ENCODE results near the gene COL4A5. TPM values are rescaled to one million over a fixed set of nuclear protein-coding genes. Genes with fewer than 3 reads are reported as not detected.

The COL4A5 gene
- polyA plus RNA-seq, 2 donors, result 8.4 to 12.4 TPM

DNA sequence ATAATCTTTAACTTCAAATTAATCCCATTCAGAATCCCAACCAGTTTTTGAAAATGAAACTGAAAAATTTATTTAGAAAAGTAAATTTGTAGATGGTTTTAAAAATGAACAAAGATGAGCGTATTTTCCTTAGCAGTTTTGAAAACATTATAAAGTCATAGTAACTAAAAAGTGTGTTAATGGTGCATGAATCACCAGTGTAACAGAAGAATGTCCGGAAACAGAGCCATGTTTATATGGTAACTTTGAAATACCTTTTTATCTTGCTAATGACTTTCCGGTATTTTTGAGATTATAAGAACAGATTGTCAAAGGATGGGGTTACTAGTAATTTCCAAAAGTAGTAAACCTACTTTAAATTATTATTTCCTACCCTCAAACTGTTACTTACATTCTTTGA, 150.9 kb downstream of the COL4A5 start:
- Histone ChIP-seq H3K4me1 (ENCODE audit: control insufficient read depth in 2 of 2, insufficient read depth in 2 of 2, low read length in 1 of 2) (no peaks in the 10 kb centered on the region), H3K36me3 (ENCODE audit: control insufficient read depth in 2 of 2, insufficient read depth in 2 of 2, low read length in 1 of 2) (no peaks in the 10 kb centered on the region), H3K9me3 (ENCODE audit: control insufficient read depth in 2 of 2, insufficient read depth in 1 of 2, low read depth in 1 of 2, low read length in 1 of 2) (no peaks in the 10 kb centered on the region), H3K27me3 (ENCODE audit: control insufficient read depth in 1 of 2, insufficient read depth in 2 of 2, low read length in 2 of 2) (no peaks in the 10 kb centered on the region), H3K27ac (ENCODE audit: low read depth in 2 of 2, low read length in 1 of 2) (no peak overlapping the region), H3K4me3 (ENCODE audit: low read depth in 1 of 2, low read length in 2 of 2) (no peak overlapping the region)
- WGBS, 2 donors, result 79 to 84% methylated on average over 3 of the region's 3 CpGs

DNA sequence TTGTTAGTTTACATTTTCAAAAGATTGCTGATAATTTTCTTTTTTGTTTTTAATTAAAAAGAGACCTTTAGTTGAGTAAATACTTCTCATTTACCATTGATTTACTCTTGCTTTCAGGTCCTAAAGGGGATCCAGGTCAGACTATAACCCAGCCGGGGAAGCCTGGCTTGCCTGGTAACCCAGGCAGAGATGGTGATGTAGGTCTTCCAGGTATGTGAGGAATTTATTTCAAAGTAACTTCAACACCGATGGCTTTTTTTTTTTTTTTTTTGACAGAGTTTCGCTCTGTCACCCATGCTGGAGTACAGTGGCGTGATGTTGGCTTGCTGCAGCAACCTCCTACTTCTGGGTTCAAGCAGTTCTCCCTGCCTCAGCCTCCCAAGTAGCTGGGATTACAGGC, 161.6 kb downstream of the COL4A5 start:
- Histone ChIP-seq H3K27me3 (ENCODE audit: control insufficient read depth in 1 of 2, insufficient read depth in 2 of 2, low read length in 2 of 2) (no peaks in the 10 kb centered on the region), H3K27ac (ENCODE audit: low read depth in 2 of 2, low read length in 1 of 2) (no peak overlapping the region), H3K36me3 (ENCODE audit: control insufficient read depth in 2 of 2, insufficient read depth in 2 of 2, low read length in 1 of 2) (no peaks in the 10 kb centered on the region), H3K9me3 (ENCODE audit: control insufficient read depth in 2 of 2, insufficient read depth in 1 of 2, low read depth in 1 of 2, low read length in 1 of 2) (no peaks in the 10 kb centered on the region), H3K4me1 (ENCODE audit: control insufficient read depth in 2 of 2, insufficient read depth in 2 of 2, low read length in 1 of 2) (no peaks in the 10 kb centered on the region), H3K4me3 (ENCODE audit: low read depth in 1 of 2, low read length in 2 of 2) (no peak overlapping the region)
- 91% methylated on average over 4 of the region's 4 CpGs for WGBS, 2 donors

DNA sequence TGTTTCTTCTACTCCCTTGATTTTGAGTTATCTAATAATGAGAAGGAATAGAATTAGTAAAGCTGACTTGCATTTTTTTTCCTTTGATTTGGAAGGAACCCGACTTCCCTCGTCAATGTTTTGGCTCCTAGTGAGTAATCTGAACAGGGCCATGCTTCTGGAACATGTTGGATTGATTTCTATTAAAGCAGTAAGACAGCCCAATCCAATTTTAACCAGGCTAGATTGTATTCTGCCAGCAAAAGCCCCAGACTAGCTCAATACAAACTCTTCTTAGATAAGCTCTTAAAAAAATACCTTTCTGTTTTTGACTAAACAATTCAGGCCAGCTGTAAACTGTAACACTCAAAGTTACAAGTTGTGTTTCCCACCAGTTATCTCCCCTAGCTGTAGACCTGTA, 170.5 kb downstream of the COL4A5 start:
- Histone ChIP-seq H3K9me3 (ENCODE audit: control insufficient read depth in 2 of 2, insufficient read depth in 1 of 2, low read depth in 1 of 2, low read length in 1 of 2) (no peaks in the 10 kb centered on the region), H3K36me3 (ENCODE audit: control insufficient read depth in 2 of 2, insufficient read depth in 2 of 2, low read length in 1 of 2) (no peaks in the 10 kb centered on the region), H3K27me3 (ENCODE audit: control insufficient read depth in 1 of 2, insufficient read depth in 2 of 2, low read length in 2 of 2) (no peaks in the 10 kb centered on the region), H3K4me3 (ENCODE audit: low read depth in 1 of 2, low read length in 2 of 2) (no peak overlapping the region), H3K27ac (ENCODE audit: low read depth in 2 of 2, low read length in 1 of 2) (no peak overlapping the region), H3K4me1 (ENCODE audit: control insufficient read depth in 2 of 2, insufficient read depth in 2 of 2, low read length in 1 of 2) (no peaks in the 10 kb centered on the region)
- WGBS, 2 donors, result 43 to 77% methylated on average over 2 of the region's 2 CpGs

DNA sequence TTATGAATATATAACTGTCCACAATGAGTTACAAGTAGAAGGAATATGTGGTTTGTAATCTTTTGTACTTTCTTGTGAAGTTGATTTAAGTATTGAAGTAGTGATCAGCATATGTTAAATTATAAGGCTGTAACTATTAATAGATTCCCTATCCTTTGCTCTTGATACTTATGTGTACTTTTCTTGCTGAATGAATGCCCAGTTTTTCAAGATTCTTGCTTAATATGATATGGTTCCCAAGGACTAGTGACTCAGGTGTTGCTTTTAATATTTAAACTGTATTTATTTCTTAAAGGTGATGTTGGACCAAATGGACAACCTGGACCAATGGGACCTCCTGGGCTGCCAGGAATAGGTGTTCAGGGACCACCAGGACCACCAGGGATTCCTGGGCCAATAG, 175.0 kb downstream of the COL4A5 start:
- Histone ChIP-seq H3K27ac (ENCODE audit: low read depth in 2 of 2, low read length in 1 of 2) (no peak overlapping the region), H3K9me3 (ENCODE audit: control insufficient read depth in 2 of 2, insufficient read depth in 1 of 2, low read depth in 1 of 2, low read length in 1 of 2) (no peaks in the 10 kb centered on the region), H3K27me3 (ENCODE audit: control insufficient read depth in 1 of 2, insufficient read depth in 2 of 2, low read length in 2 of 2) (no peaks in the 10 kb centered on the region), H3K4me1 (ENCODE audit: control insufficient read depth in 2 of 2, insufficient read depth in 2 of 2, low read length in 1 of 2) (no peaks in the 10 kb centered on the region), H3K4me3 (ENCODE audit: low read depth in 1 of 2, low read length in 2 of 2) (no peak overlapping the region), H3K36me3 (ENCODE audit: control insufficient read depth in 2 of 2, insufficient read depth in 2 of 2, low read length in 1 of 2) (no peaks in the 10 kb centered on the region)

DNA sequence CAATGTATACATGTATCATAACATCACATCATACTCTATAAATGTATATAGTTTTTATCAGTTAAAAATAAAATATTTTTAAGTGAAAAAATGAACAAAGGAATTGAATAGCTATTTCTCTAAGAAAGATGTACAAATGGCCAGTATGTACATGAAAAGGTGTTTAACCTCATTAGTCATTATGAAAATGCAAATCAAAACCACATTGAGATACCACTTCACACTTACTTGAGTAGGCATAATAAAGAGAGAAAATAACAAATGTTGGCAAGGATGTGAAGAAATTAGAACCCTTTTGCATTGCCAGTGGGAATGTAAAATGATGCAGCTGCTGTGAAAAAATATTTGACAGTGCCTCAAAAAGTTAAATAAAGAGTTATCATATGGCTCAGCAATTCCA, 201.2 kb downstream of the COL4A5 start:
- H3K36me3 ChIP-seq (ENCODE audit: control insufficient read depth in 2 of 2, insufficient read depth in 2 of 2, low read length in 1 of 2), result no peaks in the 10 kb centered on the region
- H3K27ac ChIP-seq (ENCODE audit: low read depth in 2 of 2, low read length in 1 of 2), result no peak overlapping the region
- H3K9me3 ChIP-seq (ENCODE audit: control insufficient read depth in 2 of 2, insufficient read depth in 1 of 2, low read depth in 1 of 2, low read length in 1 of 2), result peaks cover 0 to 2% of the 10 kb centered on the region in 2 donors
- no peak overlapping the region for H3K4me3 ChIP-seq (ENCODE audit: low read depth in 1 of 2, low read length in 2 of 2)
- H3K4me1 ChIP-seq (ENCODE audit: control insufficient read depth in 2 of 2, insufficient read depth in 2 of 2, low read length in 1 of 2), result no peaks in the 10 kb centered on the region
- no peaks in the 10 kb centered on the region for H3K27me3 ChIP-seq (ENCODE audit: control insufficient read depth in 1 of 2, insufficient read depth in 2 of 2, low read length in 2 of 2)

DNA sequence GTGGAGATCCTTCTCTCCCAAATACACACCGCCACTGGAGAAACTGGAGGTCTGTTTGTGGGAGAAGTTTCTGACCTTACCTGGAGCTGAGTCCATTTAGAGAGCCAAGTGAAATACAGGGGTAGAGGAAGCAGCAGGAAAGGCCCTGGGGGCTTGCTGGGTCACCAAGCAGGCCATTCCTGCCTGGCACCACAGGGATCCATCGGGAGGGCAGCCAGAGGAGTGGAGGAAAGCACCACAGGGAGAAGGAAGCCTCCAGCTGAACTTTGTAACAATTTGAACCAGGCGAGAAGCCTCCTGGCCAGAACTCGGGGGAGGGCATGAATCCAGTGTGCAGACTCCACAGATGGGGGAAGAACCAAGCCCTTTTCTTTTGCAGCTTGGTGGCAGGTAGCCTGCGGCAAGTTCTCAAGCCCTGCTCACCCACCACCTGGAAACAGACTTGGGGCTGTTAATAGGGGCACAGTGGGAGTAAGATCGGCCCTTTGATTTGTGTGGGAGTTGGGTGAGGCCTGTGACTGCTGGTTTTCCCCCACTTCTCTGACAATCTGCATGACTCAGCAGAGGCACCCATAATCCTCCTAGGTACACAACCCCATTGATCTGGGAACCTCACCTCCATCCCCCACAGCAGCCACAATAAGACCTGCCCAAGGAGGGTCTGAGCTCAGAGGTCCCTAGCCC, 202.1 kb downstream of the COL4A5 start:
- no peak overlapping the region for H3K4me3 ChIP-seq (ENCODE audit: low read depth in 1 of 2, low read length in 2 of 2)
- no peak overlapping the region for H3K27ac ChIP-seq (ENCODE audit: low read depth in 2 of 2, low read length in 1 of 2)
- peaks cover 0 to 2% of the 10 kb centered on the region in 2 donors for H3K9me3 ChIP-seq (ENCODE audit: control insufficient read depth in 2 of 2, insufficient read depth in 1 of 2, low read depth in 1 of 2, low read length in 1 of 2)
- 81 to 91% methylated on average over 6 of the region's 6 CpGs for WGBS, 2 donors
- no peaks in the 10 kb centered on the region for H3K36me3 ChIP-seq (ENCODE audit: control insufficient read depth in 2 of 2, insufficient read depth in 2 of 2, low read length in 1 of 2)
- no peaks in the 10 kb centered on the region for H3K4me1 ChIP-seq (ENCODE audit: control insufficient read depth in 2 of 2, insufficient read depth in 2 of 2, low read length in 1 of 2)
- no peaks in the 10 kb centered on the region for H3K27me3 ChIP-seq (ENCODE audit: control insufficient read depth in 1 of 2, insufficient read depth in 2 of 2, low read length in 2 of 2)

DNA sequence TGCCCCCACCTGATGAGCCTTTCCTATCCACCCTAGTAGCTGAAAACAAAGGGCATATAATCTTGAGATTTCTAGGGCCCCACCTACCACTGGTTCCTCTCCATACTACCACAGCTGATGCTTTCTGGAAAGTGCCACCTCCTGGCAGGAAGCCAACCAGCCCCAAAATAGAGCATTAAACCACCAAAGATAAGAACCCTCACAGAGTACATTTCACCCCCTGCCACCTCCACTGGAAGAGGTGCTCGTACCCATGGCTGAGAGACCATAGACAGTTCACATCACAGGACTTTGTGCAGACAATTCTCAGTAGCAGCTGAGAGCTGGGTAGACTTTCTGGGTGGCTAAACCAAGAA, 202.6 kb downstream of the COL4A5 start:
- Histone ChIP-seq H3K36me3 (ENCODE audit: control insufficient read depth in 2 of 2, insufficient read depth in 2 of 2, low read length in 1 of 2) (no peaks in the 10 kb centered on the region), H3K27me3 (ENCODE audit: control insufficient read depth in 1 of 2, insufficient read depth in 2 of 2, low read length in 2 of 2) (no peaks in the 10 kb centered on the region), H3K27ac (ENCODE audit: low read depth in 2 of 2, low read length in 1 of 2) (no peak overlapping the region), H3K4me1 (ENCODE audit: control insufficient read depth in 2 of 2, insufficient read depth in 2 of 2, low read length in 1 of 2) (no peaks in the 10 kb centered on the region), H3K4me3 (ENCODE audit: low read depth in 1 of 2, low read length in 2 of 2) (no peak overlapping the region), H3K9me3 (ENCODE audit: control insufficient read depth in 2 of 2, insufficient read depth in 1 of 2, low read depth in 1 of 2, low read length in 1 of 2) (peaks cover 0 to 2% of the 10 kb centered on the region in 2 donors)
- WGBS, 2 donors, result 88 to 95% methylated on average over 1 of the region's 1 CpG

DNA sequence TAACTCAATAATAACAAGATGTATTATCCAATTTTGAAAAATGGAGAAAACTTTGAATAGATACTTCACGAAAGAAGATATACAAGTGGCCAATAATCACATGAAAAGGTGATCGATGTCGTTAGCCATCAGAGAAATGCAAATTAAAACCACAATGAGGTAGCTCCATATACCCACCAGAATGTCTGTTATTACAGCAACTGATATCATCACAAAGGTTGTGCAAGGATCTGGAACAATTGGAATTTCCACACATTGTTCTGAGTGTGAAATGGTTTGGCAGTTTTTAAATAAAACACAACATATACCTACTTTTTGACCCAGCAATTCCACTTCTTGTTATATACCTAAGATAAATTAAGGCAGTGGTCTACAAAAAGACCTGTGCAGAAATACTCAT, 225.1 kb downstream of the COL4A5 start:
- Histone ChIP-seq H3K9me3 (ENCODE audit: control insufficient read depth in 2 of 2, insufficient read depth in 1 of 2, low read depth in 1 of 2, low read length in 1 of 2) (no peaks in the 10 kb centered on the region), H3K27ac (ENCODE audit: low read depth in 2 of 2, low read length in 1 of 2) (no peak overlapping the region), H3K4me1 (ENCODE audit: control insufficient read depth in 2 of 2, insufficient read depth in 2 of 2, low read length in 1 of 2) (no peaks in the 10 kb centered on the region), H3K36me3 (ENCODE audit: control insufficient read depth in 2 of 2, insufficient read depth in 2 of 2, low read length in 1 of 2) (no peaks in the 10 kb centered on the region), H3K4me3 (ENCODE audit: low read depth in 1 of 2, low read length in 2 of 2) (no peak overlapping the region), H3K27me3 (ENCODE audit: control insufficient read depth in 1 of 2, insufficient read depth in 2 of 2, low read length in 2 of 2) (no peaks in the 10 kb centered on the region)
- 86 to 89% methylated on average over 3 of the region's 3 CpGs for WGBS, 2 donors

DNA sequence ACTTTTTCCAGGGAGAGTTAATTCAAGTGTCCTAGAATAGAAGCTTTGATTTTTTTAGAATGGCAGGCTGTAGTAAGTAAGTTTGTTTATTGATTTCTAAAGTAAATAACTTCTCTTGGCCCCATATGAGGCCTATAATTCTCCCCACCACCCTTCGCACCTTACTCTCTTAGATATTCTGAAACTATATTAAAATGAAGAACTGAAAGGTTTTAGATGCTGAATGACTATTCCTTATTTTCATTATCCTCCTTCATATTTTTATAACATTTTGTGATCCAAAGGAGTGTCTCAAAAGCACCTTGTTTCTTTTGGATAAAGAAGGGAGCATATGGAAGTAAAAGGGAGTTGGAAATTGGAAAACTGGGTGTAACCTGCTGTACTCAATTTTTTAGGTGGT, 226.5 kb downstream of the COL4A5 start:
- no peaks in the 10 kb centered on the region for H3K4me1 ChIP-seq (ENCODE audit: control insufficient read depth in 2 of 2, insufficient read depth in 2 of 2, low read length in 1 of 2)
- H3K9me3 ChIP-seq (ENCODE audit: control insufficient read depth in 2 of 2, insufficient read depth in 1 of 2, low read depth in 1 of 2, low read length in 1 of 2), result no peaks in the 10 kb centered on the region
- H3K36me3 ChIP-seq (ENCODE audit: control insufficient read depth in 2 of 2, insufficient read depth in 2 of 2, low read length in 1 of 2), result no peaks in the 10 kb centered on the region
- H3K27me3 ChIP-seq (ENCODE audit: control insufficient read depth in 1 of 2, insufficient read depth in 2 of 2, low read length in 2 of 2), result no peaks in the 10 kb centered on the region
- WGBS, 2 donors, result 89 to 98% methylated on average over 1 of the region's 1 CpG
- H3K27ac ChIP-seq (ENCODE audit: low read depth in 2 of 2, low read length in 1 of 2), result no peak overlapping the region
- H3K4me3 ChIP-seq (ENCODE audit: low read depth in 1 of 2, low read length in 2 of 2), result no peak overlapping the region

DNA sequence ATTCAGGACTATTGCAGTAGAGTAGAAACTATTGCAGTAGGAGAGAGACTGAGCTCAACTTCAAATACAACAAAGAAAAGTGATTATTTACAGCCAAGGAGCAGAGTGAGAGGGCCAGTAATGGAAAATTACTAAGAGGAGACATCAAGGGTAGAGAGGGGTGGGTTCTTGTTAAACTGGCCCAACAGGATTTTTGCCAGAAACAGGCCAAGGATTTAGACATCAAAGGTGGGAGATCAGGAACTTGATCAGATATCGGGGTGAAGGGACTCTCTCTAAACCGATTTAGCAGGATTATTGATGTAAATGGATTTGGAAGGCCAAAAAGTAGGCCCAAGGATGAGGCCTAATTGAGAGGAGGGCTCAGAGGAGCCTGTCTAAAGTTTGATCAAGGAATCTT, 231.9 kb downstream of the COL4A5 start:
- Histone ChIP-seq H3K4me3 (ENCODE audit: low read depth in 1 of 2, low read length in 2 of 2) (no peak overlapping the region), H3K36me3 (ENCODE audit: control insufficient read depth in 2 of 2, insufficient read depth in 2 of 2, low read length in 1 of 2) (no peaks in the 10 kb centered on the region), H3K9me3 (ENCODE audit: control insufficient read depth in 2 of 2, insufficient read depth in 1 of 2, low read depth in 1 of 2, low read length in 1 of 2) (no peaks in the 10 kb centered on the region), H3K27me3 (ENCODE audit: control insufficient read depth in 1 of 2, insufficient read depth in 2 of 2, low read length in 2 of 2) (no peaks in the 10 kb centered on the region), H3K27ac (ENCODE audit: low read depth in 2 of 2, low read length in 1 of 2) (no peak overlapping the region), H3K4me1 (ENCODE audit: control insufficient read depth in 2 of 2, insufficient read depth in 2 of 2, low read length in 1 of 2) (no peaks in the 10 kb centered on the region)
- 68 to 73% methylated on average over 2 of the region's 2 CpGs for WGBS, 2 donors

Data from esophagus (tissue), 2 donors.